HG02623 (cell line): ENCODE measurements around the gene SOCS1.

Source experiments
- ATAC-seq: cut with Tn5 transposase; IDR thresholded peaks from one replicate; pipeline ENCODE4 v1.9.1; 2021; ENCODE audit warnings: moderate library complexity; ENCODE audit not compliant: unreplicated experiment

The SOCS1 gene

GRCh38 chr16:11289202-11289601, 33.2 kb upstream of the SOCS1 start:
- ATAC-seq, result no peak

- ATAC-seq, result no peak
Measured at GRCh38 chr16:11285842-11286241, 29.8 kb upstream of the SOCS1 start.

- no peak for ATAC-seq
Measured at GRCh38 chr16:11283820-11284248, 27.8 kb upstream of the SOCS1 start.

GRCh38 chr16:11280616-11281522, 24.9 kb upstream of the SOCS1 start, which contains the start of gene PRM1:
Gene PRM1, minus strand, starts transcription at chr16:11281330. Its CDS starts 92 bp downstream, at chr16:11281238.
- ATAC-seq, result no peak

- ATAC-seq, result no peak
Measured at GRCh38 chr16:11278681-11279628, 23.0 kb upstream of the SOCS1 start.

GRCh38 chr16:11277607-11278337, 21.8 kb upstream of the SOCS1 start:
- no peak for ATAC-seq

- ATAC-seq, result no peak
Measured at GRCh38 chr16:11276896-11277593, 21.0 kb upstream of the SOCS1 start.

- ATAC-seq, result no peak
Measured at GRCh38 chr16:11276143-11276895, 20.3 kb upstream of the SOCS1 start, which contains the start of gene PRM2. Gene PRM2, minus strand, starts transcription at chr16:11276480. Its CDS starts 110 bp downstream, at chr16:11276370.

- ATAC-seq, result no peak
Measured at GRCh38 chr16:11274964-11275363, 19.0 kb upstream of the SOCS1 start.

- no peak for ATAC-seq
Measured at GRCh38 chr16:11273721-11274324, 17.8 kb upstream of the SOCS1 start.

GRCh38 chr16:11272921-11273720, 17.1 kb upstream of the SOCS1 start, which contains the start of gene PRM3:
Gene PRM3, minus strand, starts transcription at chr16:11273629. Its CDS starts 34 bp downstream, at chr16:11273595.
- no peak for ATAC-seq

- no peak for ATAC-seq
Measured at GRCh38 chr16:11272484-11272883, 16.5 kb upstream of the SOCS1 start.

GRCh38 chr16:11271610-11272009, 15.6 kb upstream of the SOCS1 start:
- no peak for ATAC-seq

GRCh38 chr16:11270602-11271162, 14.7 kb upstream of the SOCS1 start:
- ATAC-seq, result no peak

- no peak for ATAC-seq
Measured at GRCh38 chr16:11268921-11269375, 12.9 kb upstream of the SOCS1 start, which contains the start of gene TNP2. Gene TNP2, minus strand, starts transcription at chr16:11269325. Its CDS starts 63 bp downstream, at chr16:11269262.

GRCh38 chr16:11265124-11265523, 9.1 kb upstream of the SOCS1 start:
- ATAC-seq, result no peak

GRCh38 chr16:11264155-11264832, 8.3 kb upstream of the SOCS1 start:
- no peak for ATAC-seq
